Epidermal melanocyte (primary cell): ENCODE data around the gene GABRR2.
"Not testable (repeated sequence)": the region's sequence is repeated elsewhere in the genome, so short reads cannot be mapped to it uniquely, and the experiment has no call there.

ENCODE experiments used
- DNase-seq: peaks from one replicate; pipeline ENCODE4 v3.0.0; 2011; ENCODE audit warnings: low spot score; ENCODE audit not compliant: insufficient read length

Gene GABRR2

DNA sequence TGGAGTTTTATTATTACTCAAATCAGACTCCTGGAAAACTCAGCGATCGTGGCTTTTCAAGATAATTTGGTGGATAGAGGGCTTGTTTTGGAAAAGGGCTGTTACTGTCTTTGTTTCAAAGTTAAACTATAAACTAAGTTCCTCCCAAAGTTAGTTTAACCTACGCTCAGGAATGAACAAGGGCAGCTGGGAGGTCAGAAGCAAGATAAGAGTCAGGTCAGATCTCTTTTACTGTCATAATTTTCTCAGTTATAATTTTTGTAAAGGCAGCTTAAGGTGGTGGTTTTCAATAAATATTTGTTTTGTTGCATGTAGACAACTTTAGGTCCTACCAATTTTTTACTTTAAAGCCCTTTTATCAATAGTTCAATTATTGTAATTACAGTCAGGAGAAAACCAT is 9.2 kb upstream of the GABRR2 start:
- DNase-seq, result no peak

DNA sequence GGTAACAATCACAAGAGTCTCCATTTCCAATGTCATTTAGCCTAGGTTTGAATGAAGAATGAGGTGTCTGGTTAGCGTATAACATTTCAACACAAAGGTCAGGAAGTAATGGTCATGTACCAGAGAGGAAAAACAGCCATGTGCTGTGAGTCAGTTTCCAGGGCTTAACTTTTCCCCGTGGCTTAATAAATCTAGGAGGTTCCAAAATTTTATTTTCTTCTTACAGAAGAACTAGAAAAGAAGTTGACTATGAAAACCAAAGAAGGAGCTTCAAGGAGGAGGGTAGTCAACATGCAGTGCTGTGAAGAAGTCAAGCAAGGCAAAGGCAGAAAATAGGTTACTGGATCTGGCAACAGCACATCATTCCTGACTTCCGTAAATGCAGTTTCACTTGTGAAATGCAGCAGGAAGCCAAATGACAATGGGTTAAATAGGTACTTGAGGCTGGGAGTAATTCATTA is 8.4 kb upstream of the GABRR2 start:
- DNase-seq, result no peak

DNA sequence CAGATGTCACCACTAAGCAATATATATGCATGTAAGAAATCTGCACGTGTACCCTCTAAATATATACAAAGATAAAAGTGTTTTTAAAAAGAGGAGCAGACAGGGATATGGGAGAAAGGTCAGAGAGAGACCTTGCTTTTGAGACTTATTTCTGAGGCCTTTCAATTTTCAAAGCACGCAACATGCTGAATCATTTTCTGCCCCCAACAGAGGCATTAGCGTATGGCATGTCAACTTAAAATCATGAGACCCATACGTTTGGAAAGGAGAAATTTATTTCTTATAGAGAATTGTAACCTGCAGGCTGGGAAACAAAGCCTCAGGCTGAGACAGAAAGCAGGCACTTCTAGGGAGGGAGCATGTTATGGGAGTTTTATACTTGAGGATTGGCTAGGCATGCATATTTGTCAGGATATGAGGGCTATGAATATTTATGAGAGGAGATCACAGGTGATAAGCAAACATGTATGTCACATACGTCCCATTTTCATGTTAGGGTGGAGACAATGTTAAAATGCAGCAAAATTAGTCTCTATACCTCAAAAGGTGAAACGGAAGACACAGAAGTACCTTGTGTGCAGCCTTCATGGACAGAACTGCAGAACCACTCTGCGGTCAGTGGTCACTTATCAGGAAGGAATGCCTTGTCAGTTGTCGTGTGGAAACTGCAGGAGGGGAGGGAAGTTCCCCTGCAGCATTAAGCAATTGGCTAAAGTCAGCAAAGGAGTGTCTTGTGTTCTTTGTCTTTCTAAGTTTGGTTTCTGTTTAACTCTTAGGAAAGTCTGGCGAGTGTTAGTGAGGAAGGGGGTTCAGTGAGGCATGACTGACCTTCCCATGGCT is 6.3 kb upstream of the GABRR2 start:
- no peak for DNase-seq

DNA sequence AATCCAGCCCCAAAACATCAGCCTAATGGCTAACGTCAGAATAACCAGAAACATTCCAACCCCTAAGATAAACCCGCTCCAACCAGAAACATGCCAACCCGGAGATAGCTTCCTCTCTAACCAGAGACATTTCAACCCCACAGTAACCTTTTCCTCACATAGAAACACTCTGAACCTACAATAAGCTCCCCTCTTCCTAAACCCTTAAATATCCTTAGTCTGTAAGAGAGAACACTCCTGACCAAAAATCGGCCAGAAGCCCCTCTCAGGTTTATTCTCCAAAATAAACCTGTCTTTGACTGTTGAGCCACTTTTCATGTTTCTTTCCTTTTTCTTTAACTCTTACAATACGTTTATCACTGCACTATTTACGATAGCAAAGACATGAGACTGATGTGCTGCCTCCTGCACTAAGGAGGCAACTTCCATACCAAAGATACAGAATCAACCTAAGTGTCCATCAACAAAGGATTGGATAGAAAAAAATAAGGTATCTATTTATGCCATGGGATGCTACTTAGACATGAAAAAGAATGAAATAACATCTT is 5.0 kb upstream of the GABRR2 start:
- no peak for DNase-seq

DNA sequence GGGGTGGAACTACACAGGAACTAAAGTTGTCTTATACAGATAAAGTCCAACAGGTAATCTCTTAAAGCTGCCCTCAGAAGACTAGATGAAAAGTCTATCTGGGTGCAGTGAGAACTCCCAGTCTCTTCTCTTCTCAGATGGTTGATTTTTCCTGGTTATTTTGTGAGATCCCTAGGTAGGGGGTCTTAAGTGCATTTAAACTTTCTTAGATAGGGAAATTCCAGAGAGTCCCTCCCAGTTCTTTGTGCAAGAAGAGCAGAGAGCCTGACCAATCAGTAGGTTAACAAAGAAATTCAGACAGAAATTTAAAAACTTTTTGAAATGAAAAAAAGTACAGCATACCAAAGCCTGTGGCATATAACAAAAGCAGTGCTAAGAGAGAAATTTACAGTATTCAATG is 2.0 kb upstream of the GABRR2 start:
- DNase-seq, result no peak

DNA sequence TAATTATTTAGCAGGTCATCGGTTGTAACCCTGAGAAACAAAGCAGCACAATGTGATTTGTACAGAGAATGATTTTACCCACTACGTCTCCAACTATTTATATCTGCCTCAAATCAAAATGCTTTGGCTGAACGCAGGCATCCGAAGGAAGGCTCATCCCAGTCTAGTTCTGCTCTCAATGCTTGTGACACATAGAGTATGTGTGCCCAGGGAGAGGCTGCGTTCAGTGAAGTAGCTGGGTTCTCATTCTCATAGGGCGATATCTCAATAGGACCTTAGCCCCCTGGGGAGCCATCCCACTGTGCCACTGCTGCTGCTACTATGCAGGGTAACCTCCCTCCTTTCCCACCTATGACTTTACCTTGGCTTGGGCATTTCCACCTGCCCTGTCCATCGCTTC is 407 bp downstream of the GABRR2 start:
- DNase-seq, result no peak

DNA sequence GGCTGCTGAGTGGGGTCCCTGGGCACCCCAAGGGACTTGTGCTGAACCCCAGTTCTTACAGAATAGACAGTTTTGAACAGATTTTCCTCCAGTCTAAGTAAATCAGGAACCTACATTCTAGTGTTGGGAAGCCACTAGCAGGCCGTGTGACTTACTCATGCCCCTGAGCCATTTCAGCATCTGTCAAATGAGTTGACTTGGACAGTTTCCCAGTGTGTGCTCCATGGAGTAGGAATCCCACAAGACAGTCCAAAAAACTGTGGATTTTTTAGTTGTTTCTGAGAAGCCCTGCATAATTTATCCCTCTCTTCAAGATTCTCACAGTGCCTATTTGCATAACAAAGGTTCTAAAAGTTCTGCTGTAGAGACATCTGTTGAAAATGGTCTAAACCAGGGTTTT is 2.1 kb downstream of the GABRR2 start:
- DNase-seq, result peak; percentile 69

DNA sequence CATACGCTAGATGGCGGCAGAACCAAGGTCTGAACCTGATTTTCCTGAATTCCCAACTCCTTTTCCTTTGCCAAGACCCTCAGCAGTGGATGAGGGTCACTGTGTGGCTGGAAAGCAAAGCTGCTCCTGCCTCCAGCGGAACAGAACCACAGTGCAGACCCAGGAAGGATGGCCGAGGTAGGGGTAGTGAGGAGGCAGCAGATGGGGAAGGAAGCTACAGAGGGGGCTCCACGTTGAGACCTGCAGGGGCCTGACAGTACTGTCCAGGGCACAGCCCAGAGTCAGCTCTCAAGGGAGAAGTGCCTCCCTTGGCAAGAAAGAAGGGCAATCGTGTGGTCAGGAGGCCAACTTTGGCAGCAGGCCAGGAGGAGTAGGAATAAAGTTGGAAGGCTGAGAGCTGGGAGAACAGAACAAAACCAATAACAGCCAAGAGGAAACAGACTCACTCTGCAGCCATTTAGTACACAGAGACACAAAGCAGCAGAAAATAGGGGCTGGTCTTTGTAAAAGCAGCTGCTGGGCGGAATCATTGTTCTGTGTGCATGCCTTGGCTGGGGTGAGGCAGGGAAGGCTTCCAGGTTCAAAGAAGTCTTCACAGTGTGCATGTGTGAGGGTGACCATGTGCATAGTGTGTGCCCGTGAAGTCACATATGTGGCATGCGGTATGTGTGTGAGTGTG is 3.1 kb downstream of the GABRR2 start:
- peak; percentile 19 for DNase-seq

DNA sequence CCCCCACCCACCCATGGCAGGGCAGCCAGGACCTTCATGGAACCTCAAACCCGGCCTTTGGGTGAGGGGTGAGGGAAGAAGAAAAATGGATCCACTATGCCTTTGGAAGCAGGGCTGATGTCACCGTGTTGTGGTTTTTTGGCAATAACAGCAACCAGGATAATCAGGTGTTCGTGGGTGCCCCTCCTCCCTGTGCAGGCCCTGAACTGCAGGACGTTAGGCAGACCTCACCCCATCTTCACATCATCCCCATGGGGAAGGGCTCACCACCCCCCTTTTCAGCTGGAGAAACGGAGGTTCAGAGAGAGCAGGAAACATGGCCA is 3.6 kb downstream of the GABRR2 start:
- DNase-seq, result no peak

DNA sequence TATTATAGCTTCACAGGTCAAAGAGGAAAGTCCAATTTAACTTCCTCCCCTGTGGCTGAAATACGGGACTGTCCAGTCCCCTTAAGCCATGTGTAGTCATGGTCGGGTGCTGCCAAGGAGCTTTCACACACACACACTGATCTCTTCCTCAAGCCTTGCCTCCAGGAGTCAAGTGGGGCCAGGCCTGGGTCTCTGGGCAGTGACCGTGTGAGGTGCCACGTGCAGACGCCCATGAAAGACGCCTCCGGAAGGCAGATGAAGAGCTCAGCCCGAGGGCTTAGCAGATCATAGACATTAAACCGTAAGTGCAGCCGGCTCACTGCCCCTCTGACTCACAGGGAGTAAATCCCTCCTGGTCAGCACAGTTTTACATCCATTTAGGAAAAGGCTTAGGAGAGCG is 4.2 kb downstream of the GABRR2 start:
- DNase-seq, result peak; percentile 24

DNA sequence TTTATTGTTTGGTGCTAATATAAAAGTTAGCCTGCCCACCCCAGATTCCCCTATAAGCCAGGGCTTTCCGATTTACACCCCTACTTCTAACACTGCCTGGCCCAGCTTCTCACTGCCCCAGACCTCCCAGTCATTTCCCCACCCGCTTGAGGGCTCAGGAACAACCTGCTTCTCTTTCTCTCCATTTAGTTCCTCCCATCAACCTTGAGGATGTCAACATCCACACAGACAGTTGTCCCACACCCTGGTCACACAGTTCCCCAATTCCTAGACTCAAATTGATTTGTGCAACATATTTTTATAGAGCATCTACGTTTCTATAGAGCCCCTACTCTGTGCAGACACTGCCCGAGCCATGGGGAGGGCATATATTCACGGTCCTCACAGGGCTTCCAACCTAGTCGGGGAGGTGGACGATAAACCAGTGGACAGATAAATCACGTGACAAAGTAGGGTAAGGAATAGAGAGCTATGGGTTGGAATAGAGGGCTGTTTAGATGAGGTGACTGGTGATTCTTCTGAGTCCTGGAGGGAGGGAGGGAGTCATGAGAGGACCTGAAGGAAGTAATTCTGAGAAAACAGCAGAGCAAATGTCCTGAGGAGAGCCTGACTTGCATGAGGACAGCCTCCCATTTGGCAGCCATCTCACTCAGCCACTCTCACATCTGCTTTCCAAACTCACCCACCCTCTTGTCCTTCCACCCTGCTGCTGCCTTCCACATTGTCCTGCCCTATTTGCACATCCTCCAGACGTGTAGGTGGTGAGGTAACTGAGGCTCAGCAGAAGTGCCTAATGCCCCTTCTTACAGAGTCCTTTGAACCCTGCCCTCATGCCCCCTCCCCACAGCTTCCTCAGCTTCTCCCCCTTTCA is 6.3 kb downstream of the GABRR2 start:
- DNase-seq, result no peak

DNA sequence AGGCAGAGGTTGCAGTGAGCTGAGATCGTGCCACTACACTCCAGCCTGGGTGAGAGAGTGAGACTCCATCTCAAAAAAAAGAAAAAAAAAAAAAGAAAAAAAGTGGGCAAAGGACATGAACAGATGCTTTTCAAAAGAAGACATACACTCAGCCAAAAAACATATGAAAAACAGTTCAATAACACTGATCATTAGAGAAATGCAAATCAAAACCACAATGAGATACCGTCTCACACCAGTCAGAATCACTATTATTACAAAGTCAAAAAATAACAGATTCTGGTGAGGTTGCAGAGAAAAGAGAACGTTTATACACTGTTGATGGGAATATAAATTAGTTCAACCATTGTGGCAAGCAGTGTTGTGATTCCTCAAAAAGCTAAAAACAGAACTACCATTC is 10.6 kb downstream of the GABRR2 start:
- not testable (repeated sequence) for DNase-seq

DNA sequence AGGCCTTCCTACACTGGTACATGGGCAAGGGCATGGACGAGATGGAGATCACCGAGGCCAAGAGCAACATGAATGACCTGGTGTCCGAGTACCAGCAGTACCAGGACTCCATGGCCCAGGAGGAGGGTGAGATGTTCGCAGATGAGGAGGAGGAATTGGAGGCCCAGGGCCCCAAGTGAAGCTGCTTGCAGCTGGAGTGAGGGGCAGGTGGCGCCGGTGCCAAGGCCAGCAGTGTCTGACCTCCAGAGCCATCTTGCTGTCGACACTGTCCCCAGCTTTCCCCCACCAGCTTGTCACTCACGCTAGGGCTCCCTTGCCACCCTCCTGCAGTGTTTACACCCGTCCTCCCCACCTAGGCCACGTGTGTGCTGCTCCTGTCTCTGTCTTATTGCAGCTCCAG is 12.2 kb downstream of the GABRR2 start:
- no peak for DNase-seq

DNA sequence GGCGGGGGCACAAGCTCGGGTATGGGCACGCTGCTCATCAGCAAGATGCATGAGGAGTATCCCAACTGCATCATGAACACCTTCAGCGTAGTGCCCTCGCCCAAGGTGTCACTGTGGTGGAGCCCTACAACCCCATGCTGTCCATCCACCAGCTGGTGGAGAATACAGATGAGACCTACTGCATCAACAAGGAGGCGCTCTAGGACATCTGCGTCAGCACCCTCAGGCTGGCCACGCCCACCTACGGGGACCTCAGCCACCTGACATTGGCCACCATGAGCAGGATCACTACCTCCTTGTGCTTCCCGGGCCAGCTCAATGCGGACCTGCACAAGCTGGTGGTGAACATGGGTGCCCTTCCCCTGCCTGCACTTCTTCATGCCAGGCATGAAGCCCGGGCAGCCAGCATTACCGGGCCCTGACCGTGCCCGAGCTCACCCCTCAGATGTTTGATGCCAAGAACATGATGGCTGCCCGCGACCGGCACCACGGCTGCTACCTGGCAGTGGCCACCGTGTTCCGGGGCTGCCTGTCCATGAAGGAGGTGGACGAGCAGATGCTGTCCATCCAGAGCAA is 12.8 kb downstream of the GABRR2 start:
- no peak for DNase-seq

DNA sequence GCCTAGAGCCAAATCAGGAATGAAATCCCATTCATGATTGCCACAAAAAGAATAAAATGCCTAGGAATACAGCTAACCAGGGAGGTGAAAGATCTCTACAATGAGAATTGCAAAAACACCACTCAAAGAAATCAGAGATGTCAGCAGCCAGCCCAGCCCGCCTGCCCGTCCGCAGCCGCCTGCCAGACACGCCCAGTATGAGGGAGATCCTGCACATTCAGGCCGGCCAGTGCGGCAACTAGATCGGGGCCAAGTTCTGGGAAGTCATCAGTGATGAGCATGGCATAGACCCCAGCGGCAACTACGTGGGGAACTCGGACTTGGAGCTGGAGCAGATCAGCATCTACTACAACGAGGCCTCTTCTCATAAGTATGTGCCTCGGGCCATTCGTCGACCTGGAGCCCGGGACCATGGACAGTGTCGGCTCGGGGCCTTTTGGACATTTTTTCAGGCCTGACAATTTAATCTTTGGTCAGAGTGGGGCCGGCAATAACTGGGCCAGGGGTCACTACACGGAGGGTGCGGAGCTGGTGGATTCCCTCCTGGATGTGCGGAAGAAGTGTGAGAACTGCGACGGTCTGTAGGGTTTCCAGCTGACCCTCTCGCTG is 13.4 kb downstream of the GABRR2 start:
- DNase-seq, result no peak

DNA sequence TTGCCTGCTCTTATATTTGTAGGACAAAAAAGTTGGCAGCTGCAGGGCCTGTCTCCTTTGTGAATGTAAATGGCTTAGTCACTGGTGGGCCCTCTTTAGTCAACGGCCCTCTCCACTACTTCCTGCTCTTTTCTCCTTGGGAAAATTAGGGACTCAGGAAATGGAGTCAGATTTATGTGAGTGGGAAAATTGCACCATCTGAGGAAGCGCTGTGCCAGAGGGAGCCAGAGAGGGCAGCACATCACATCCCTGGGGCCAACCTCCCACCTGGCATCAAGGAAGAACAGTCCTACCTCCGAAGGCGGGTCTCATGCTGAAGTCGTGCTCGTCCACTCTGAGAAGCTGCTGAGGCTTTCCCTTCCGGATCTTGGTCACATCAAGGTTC is 15.6 kb downstream of the GABRR2 start:
- DNase-seq, result no peak

DNA sequence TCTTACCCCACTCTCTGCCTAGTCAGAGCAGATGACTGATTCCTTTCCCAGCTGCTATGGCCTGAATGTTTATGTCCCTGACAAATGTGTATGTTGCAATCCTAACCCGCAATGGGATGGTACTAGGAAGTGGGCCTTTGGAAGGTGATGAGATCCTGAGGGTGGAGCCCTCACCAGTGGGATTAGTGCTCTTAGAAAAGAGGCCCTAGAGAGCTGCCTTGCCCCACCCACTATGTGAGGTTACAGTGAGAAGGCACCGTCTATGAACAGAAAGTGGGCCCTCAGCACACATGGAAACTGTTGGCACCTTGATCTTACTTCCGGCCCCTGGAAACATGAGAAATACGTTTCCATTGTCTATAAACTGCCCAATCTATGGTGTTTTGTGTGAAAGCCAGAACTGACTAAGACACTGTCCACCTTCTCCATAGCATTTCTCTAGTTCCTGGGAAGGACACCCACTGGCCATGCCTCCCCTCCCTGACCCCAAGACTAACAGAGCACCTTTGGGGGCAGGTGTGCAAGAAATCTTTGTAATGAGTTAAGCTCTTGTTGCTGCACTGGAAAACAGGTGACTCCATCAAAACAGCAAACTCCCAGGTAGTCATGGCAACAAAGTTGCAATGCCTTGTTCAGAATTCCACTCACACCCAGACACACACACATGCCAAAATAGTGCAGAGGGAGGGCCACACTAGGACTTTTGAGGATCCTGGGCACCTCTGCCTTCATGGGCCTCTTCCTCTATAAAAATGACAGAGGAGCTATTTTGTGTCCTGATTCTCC is 16.2 kb downstream of the GABRR2 start:
- DNase-seq, result no peak

DNA sequence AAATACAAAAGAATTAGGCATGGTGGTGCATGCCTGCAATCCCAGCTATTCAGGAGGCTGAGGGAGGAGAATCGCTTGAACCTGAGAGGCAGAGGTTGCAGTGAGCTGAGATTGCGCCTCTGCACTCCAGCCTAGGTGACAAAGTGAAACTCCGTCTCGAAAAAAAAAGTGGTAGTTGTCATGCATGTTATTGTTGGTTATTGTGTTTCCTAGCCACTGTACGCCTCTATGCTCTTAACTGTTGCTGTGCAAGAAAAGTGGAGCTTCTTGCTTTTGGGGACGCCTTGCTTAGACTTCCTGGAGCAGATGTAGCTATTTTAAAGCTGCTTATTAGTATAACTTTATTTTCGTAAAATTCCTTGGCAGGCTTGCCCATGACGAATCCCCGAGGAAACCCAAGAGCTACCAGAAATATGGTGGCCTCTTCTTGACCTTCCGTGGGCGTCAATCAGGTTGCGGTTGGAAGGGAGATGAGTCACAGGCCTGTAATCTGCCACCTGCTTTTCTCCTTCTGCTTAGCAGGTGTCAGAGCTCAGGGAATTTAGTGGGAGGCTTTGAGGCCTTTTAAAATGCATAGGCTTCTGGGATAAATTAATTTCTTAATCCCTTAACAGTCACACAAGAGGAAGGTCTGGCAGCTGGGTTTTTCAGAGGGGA is 17.3 kb downstream of the GABRR2 start:
- DNase-seq, result no peak

DNA sequence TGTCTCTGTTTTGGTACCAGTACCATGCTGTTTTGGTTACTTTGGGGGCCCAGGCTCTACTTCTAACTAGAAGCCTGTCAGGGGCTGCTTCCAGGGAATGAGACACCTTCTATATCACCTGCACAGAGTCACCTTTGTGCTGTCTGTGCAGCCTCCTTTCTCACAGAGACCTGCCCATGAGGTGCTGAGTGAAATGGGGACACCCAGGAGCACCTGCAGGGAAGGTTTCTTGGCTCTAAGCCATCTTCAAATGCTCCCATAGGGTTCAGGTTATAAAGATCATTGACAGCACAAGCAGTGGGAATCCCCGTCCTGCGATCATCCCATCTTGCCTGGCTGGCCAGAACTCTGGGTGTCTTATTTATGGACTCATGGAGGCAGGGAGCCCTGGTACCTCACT is 19.1 kb downstream of the GABRR2 start:
- no peak for DNase-seq

DNA sequence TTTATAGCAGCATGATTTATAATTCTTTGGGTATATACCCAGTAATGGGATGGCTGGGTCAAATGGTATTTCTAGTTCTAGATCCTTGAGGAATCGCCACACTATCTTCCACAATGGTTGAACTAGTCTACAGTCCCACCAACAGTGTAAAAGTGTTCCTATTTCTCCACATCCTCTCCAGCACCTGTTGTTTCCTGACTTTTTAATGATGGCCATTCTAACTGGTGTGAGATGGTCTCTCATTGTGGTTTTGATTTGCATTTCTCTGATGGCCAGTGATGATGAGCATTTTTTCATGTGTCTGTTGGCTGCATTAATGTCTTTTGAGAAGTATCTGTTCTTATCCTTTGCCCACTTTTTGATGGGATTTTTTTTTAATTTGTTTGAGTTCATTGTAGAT is 20.0 kb downstream of the GABRR2 start:
- not testable (repeated sequence) for DNase-seq
